Endodermal cell (in vitro differentiated cells): ENCODE data around the gene DHX29. TPM values are rescaled to one million over a fixed set of nuclear protein-coding genes. Genes with fewer than 3 reads are reported as not detected.
A peak's percentile ranks its signal among the peaks of the same experiment; 100 is the strongest.

Experiments used
- DNase-seq: peaks from one replicate; pipeline ENCODE4 v3.0.0-alpha.2; 2017
- H3K27ac ChIP-seq: 2 replicates; pipeline ENCODE4 v1.5.1; 2013; ENCODE audit warnings: mild to moderate bottlenecking, low read depth, low read length, moderate library complexity
- H3K27me3 ChIP-seq: 2 replicates; pipeline ENCODE4 v1.6.1; 2013; ENCODE audit warnings: mild to moderate bottlenecking, low read length, moderate library complexity; ENCODE audit not compliant: insufficient read depth, control insufficient read depth, poor library complexity, severe bottlenecking
- H3K36me3 ChIP-seq: 2 replicates; pipeline ENCODE4 v1.7.0; 2013; ENCODE audit warnings: mild to moderate bottlenecking, low read length, moderate library complexity; ENCODE audit not compliant: control insufficient read depth, insufficient read depth
- H3K4me1 ChIP-seq: one replicate; pipeline ENCODE4 v1.7.0; 2013; ENCODE audit warnings: low read length; ENCODE audit not compliant: control insufficient read depth, insufficient read depth
- H3K4me3 ChIP-seq: 2 replicates; pipeline ENCODE4 v1.5.1; 2013; ENCODE audit warnings: mild to moderate bottlenecking, low read length, moderate library complexity
- H3K9ac ChIP-seq: 2 replicates; pipeline ENCODE4 v1.6.1; 2013; ENCODE audit warnings: mild to moderate bottlenecking, low read length, moderate library complexity; ENCODE audit not compliant: poor library complexity, severe bottlenecking; ENCODE audit errors: extremely low read depth
- H3K9me3 ChIP-seq: 2 replicates; pipeline ENCODE4 v1.6.1; 2013; ENCODE audit warnings: mild to moderate bottlenecking, low read length, moderate library complexity; ENCODE audit not compliant: control insufficient read depth
- H3K27ac Mint-ChIP-seq: 2 replicates; pipeline ENCODE4 v1.8.0; 2020; ENCODE audit warnings: mixed read lengths
- H3K27me3 Mint-ChIP-seq: 2 replicates; pipeline ENCODE4 v1.8.0; 2021; ENCODE audit warnings: mild to moderate bottlenecking, mixed read lengths; ENCODE audit not compliant: insufficient read depth
- H3K36me3 Mint-ChIP-seq: 2 replicates; pipeline ENCODE4 v1.8.0; 2020; ENCODE audit warnings: low read depth, mixed read lengths
- H3K4me1 Mint-ChIP-seq: 2 replicates; pipeline ENCODE4 v1.8.0; 2020; ENCODE audit warnings: mixed read lengths
- H3K4me3 Mint-ChIP-seq: 2 replicates; pipeline ENCODE4 v1.8.0; 2020; ENCODE audit warnings: mild to moderate bottlenecking, moderate library complexity, mixed read lengths
- H3K9me3 Mint-ChIP-seq: 2 replicates; pipeline ENCODE4 v1.8.0; 2020; ENCODE audit warnings: mild to moderate bottlenecking, mixed read lengths
- CTCF ChIP-seq: fragments of 200-600 bp; sonication (generic); conservative IDR thresholded peaks from 2 replicates; pipeline ENCODE4 v1.5.0; 2021; ENCODE audit warnings: antibody characterized with exemption, mild to moderate bottlenecking
- WGBS, 2 experiments: methylation state at CpG; one replicate each; pipeline versions ENCODE4 v1.1.5 to v1.1.7; 2013; ENCODE audit warnings: missing lambda C conversion rate in 2 of 2, mixed read lengths in 1 of 2; ENCODE audit not compliant: insufficient coverage in 1 of 2, insufficient read length in 1 of 2; 5-methylcytosine and 5-hydroxymethylcytosine counted together
- total RNA-seq, 2 donors: library from RNA; stranded (reverse); fragmentation: NEBNext Ultra II Directional in 1 of 2; extraction: Animal tissue kit (Norgen Biotek cat#: 25700) in 1 of 2; gene quantifications; 2 replicates in 1 of 2; 3 replicates in 1 of 2; pipeline ENCODE4 v1.2.1, GENCODE V29; 2021

The DHX29 gene
- total RNA-seq, 2 donors from 2014 or later = 27.9 to 29.0 TPM

GRCh38 chr5:55316289-55316688, 8.8 kb upstream of the DHX29 start:
- TF ChIP-seq CTCF = no peak
- Histone ChIP-seq H3K27me3 (no peaks in the 10 kb centered on the region), H3K27ac (no peak overlapping the region), H3K9ac (no peak overlapping the region), H3K4me1 (no peaks in the 10 kb centered on the region), H3K4me3 (no peak overlapping the region), H3K36me3 (peaks cover 26% of the 10 kb centered on the region), H3K9me3 (peaks cover 31% of the 10 kb centered on the region)
- H3K4me1 Mint-ChIP-seq = peaks cover 5% of the 10 kb centered on the region
- peaks cover 7% of the 10 kb centered on the region for H3K9me3 Mint-ChIP-seq
- H3K36me3 Mint-ChIP-seq = peaks cover 41% of the 10 kb centered on the region
- no peak overlapping the region for H3K27ac Mint-ChIP-seq
- no peak for DNase-seq
- no peaks in the 10 kb centered on the region for H3K27me3 Mint-ChIP-seq
- 75 to 90% methylated on average over 1 to 2 of the region's 2 CpGs for WGBS, 2 experiments
- no peak overlapping the region for H3K4me3 Mint-ChIP-seq

DNA sequence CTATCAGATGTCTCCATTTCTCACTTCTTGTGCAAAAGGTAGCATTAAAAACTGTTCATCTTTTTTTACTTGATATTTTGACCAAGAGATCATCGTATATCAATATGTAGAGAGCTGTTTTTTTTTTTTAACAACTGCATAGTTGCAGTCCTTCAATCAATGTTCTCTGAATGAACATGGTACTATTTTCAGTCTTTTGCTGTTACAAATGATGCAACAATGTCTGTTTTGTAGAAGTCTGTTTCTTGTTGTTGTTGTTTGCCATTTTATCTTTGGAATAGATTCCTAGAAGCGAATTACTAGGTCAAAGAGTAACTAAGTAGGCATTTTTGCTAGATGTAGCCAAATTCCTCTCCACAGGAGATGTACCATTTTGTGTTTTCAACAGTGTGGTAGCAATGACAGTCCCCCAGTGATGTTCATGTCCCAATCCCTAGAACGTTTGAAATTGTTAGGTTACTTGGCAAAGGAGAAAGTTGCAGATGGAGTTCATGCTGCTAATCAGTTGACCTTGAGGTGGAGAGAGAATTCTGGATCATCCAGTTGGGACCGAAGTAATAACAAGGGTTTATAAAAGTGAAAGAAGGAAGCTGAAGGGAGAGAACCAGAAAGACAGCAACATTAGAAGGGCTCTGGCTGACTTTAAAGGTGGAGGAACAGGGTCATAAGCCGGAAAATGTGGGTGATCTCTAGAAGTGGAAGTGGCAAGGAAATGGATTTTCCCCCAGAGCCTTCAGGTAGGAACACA, 6.5 kb upstream of the DHX29 start:
- Mint-ChIP-seq H3K9me3 (peaks cover 10% of the 10 kb centered on the region), H3K4me1 (peaks cover 5% of the 10 kb centered on the region), H3K4me3 (no peak overlapping the region), H3K36me3 (peaks cover 45% of the 10 kb centered on the region), H3K27ac (peak overlapping the region; percentile 31), H3K27me3 (no peaks in the 10 kb centered on the region)
- peaks cover 36% of the 10 kb centered on the region for H3K36me3 ChIP-seq
- H3K9me3 ChIP-seq = peaks cover 38% of the 10 kb centered on the region
- TF ChIP-seq CTCF = no peak
- H3K4me1 ChIP-seq = no peaks in the 10 kb centered on the region
- no peak overlapping the region for H3K27ac ChIP-seq
- H3K27me3 ChIP-seq = no peaks in the 10 kb centered on the region
- no peak overlapping the region for H3K9ac ChIP-seq
- WGBS, 2 experiments = 79 to 93% methylated on average over 3 to 5 of the region's 5 CpGs
- H3K4me3 ChIP-seq = no peak overlapping the region
- no peak for DNase-seq

DNA sequence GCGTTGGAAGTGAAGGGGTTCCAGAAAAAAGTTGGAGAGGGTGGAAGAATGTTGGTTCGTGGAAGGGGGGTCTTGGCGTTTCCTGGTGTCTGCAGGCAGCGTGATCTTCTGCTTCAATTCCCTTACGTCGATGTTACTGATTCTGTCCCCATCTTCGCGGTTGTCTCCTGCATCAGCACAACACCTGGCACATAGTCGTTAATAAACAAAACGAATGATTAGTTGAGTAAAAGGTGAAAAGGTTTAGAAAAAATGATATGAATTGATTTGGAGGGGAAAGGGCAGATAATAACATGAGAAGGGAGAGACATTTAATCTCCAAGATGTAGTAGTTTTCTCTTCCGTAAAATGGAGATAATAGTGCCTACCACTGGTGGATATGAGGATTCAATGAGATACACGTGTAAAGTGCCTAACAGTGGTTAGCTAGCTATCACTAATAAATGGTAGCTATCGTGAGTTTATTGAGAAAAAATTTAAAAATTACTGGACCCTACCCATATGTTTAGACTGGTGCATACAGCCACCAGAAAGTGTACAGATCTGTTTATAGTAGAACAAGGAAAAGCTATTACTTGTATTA, 851 bp upstream of the DHX29 start:
- Mint-ChIP-seq H3K4me1 (no peaks in the 10 kb centered on the region), H3K27ac (no peak overlapping the region), H3K4me3 (no peak overlapping the region), H3K27me3 (no peaks in the 10 kb centered on the region), H3K36me3 (peaks cover 17% of the 10 kb centered on the region), H3K9me3 (peaks cover 5% of the 10 kb centered on the region)
- H3K9me3 ChIP-seq = peaks cover 19% of the 10 kb centered on the region
- peak overlapping the region; percentile 98 for H3K27ac ChIP-seq
- WGBS, 2 experiments = 0% methylated on average over 3 to 13 of the region's 13 CpGs
- H3K27me3 ChIP-seq = no peaks in the 10 kb centered on the region
- peak overlapping the region; percentile 97 for H3K9ac ChIP-seq
- H3K36me3 ChIP-seq = peaks cover 25% of the 10 kb centered on the region
- peak; percentile 24 for TF ChIP-seq CTCF
- no peaks in the 10 kb centered on the region for H3K4me1 ChIP-seq
- peak overlapping the region; percentile 94 for H3K4me3 ChIP-seq
- DNase-seq = no peak
